Endometrial microvascular endothelial cells (primary cell): ENCODE data around the gene ZNF615. TPM values are rescaled to one million over a fixed set of nuclear protein-coding genes. Genes with fewer than 3 reads are reported as not detected.
"Not testable (repeated sequence)": the region's sequence is repeated elsewhere in the genome, so short reads cannot be mapped to it uniquely, and the experiment has no call there.

Source experiments
- in situ Hi-C: cut with HindIII; loops from 2 replicates; pipeline ENCODE4 v1.10.0; 2017; ENCODE audit warnings: low sequenced_read_pairs, low pct_unique_long_range_greater_than_20kb; ENCODE audit errors: inconsistent ontology term
- total RNA-seq: library from RNA; depleted of rRNA; stranded (reverse); fragments of >200 nt; gene quantifications from one replicate; pipeline ENCODE4 v1.2.3, GENCODE V29; 2015; ENCODE audit errors: inconsistent ontology term

Gene ZNF615
- total RNA-seq: 0.93 TPM

DNA sequence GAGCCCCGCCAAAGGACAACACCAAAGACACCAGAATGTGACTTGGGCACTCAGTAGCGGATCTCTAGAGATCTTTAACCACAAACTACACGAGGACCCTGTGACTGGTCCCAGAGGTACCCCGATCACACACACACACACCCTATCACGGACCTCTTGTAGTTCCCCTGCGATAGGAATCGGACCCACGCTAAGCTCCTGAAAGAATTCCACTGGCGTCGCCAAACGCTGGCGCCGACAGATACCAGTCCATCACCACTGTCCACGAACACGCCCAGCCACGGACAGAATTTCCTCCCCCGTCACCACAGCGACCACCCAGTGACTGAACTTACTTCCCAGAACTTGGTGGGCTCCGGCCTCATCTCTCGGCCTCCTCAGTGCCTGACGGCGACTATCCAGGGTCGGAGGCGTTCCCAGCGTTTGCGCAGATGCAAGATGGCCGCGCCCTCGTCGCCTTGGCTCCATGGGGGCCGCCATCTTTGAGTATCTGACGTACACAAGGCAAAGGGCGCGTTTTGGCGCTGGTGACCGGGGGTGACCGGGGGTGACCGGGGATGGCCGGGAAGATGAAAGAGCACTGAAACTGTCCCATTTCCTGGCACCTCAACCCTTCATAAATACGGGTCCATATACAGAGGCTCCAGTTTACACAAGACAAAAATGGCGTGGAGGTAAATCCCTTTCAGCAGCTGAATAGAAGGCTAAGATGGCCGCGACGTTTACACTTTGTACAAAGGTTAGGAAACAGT is at the start of gene ZNF615:
TSS of gene ZNF615 (minus strand) at position 406 of the 752 bp plus-strand sequence. CDS start 4,500 bp downstream, outside the sequence.
- in situ Hi-C loops: no loop called here

DNA sequence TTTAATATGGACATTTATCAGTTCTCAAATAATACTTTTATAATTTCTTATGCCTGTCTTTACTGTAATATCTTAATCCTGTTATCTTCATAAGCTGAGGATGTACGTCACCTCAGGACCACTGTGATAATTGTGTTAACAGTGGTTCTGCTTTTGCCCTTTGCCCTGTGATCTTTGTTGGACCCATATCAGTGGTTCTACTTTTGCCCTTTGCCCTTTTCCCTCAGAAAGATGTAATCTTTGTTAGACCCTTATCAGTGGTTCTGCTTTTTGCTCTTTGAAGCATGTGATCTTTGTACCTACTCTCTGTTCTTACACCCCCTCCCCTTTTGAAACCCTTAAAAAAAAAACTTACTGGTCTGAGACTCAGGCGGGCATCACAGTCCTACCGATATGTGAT is 48.5 kb upstream of the ZNF615 start:
- in situ Hi-C loops: not testable (repeated sequence)

DNA sequence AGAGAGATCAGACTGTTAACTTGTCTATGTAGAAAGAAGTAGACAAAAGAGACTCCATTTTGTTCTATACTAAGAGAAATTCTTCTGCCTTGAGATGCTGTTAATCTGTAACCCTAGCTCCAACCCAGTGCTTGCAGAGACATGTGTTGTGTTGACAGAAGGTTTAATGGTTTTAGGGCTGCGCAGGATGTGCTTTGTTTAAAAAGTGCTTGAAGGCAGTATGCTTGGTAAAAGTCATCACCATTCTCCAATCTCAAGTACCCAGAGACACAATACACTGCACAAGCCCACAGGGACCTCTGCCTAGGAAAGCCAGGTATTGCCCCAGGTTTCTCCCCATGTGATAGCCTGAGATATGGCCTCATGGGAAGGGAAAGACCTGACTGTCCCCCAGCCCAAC is 43.7 kb upstream of the ZNF615 start:
- in situ Hi-C loops: not testable (repeated sequence)

DNA sequence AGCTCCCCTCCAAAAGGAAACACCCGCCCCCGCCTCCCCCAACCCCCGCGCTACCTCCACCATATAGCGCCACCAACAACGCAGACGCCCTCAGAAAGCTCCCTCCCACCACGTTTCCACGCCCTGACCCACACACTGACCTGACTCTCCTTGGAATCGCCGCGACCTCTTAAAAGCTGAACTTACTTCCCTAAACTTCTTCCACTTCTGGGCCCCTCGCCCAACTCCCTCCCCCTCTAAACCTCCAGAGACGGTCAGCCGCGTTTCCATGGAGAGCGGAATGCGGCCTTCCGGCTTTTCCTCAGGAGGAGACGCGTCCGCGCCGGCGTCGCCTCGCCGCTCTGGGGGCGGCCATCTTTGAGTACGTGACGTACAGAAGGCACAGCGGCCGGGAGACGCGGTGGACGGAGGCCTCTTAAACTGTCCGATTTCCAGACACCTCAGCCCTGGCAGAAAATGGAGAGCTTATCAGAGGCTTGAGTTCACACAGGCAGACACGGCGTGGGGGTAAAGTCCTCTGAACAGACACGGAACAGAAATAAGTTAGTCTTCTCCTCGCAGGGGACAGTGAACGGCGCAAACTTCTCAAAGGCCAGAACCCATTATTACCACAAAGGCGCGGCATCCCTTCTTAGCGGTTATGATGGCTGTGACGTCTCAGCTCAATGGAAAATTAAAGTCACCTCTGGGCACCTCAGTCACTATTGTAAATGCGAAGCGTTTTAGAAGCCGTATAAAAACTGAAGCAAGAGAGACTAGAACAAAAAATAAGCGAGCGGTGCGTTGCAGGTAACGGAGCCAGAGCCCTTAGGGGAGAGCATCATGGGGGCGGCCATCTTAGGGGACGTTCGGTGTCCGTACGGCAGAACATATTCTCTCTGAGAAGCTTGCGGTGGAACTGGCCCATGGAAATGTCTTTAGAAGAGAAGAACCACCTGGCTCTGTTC is 40.8 kb upstream of the ZNF615 start, which contains the start of gene ZNF432:
TSS of gene ZNF432 (minus strand) at position 284 of the 947 bp plus-strand sequence. CDS start 1,970 bp downstream, outside the sequence.
- in situ Hi-C loops: no loop called here

DNA sequence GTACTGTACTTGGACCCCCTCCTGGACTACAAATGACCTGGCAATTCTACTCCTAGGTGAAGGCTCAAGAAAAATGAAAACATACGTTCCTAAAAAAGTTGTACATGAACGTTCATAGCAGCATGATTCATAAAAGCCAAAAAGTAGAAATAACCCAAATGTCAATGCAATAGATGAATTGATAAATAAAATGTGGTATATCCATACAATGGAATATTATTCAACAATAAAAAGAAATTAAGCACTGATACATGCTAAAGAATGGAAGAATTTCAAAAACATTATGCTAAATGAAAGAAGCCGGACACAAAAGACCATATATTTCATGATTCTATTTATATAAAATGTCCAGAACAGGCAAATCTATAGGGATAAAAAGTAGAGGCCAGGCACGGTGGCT is 31.2 kb upstream of the ZNF615 start:
- in situ Hi-C loops: no loop called here

DNA sequence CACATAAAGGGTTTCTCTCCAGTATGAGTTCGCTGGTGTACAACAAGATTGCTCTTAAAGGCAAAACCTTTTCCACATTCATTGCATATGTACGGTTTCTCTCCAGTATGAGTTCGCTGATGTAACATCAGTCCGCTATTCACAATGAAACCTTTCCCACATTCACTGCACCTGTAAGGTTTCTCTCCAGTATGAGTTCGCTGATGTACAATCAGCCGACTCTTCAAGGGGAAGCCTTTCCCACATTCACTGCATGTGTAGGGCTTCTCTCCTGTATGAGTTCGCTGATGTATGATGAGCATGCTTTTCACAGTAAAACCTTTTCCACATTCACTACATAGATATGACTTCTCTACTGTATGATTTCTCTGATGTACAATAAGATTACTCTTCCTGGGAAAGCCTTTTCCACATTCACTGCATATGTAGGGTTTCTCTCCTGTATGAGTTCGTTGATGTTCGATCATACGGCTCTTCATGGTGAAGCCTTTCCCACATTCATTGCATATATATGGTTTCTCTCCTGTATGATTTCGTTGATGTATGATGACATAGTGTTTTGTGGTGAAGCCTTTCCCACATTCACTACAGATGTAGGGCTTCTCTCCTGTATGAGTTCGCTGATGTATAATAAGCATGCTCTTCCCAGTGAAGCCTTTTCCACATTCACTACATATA is 26.2 kb upstream of the ZNF615 start:
- in situ Hi-C loops: no loop called here

DNA sequence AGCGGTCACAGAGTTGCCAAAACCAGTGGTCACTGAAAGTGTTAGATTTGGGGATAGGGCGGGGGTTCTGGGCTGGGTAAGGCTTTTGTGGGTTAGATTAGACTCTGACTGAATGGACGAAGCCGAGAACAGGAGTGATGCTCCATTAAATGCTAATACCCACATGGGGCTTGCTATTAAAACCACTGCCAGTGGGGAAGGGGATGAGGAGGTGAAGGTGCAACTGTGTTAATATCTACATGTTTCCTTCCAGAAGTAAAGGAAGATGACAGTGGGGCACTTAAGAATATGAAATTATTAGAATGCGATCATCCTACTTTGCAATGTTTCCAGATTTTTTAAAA is 20.7 kb upstream of the ZNF615 start:
- in situ Hi-C loops: no loop called here

DNA sequence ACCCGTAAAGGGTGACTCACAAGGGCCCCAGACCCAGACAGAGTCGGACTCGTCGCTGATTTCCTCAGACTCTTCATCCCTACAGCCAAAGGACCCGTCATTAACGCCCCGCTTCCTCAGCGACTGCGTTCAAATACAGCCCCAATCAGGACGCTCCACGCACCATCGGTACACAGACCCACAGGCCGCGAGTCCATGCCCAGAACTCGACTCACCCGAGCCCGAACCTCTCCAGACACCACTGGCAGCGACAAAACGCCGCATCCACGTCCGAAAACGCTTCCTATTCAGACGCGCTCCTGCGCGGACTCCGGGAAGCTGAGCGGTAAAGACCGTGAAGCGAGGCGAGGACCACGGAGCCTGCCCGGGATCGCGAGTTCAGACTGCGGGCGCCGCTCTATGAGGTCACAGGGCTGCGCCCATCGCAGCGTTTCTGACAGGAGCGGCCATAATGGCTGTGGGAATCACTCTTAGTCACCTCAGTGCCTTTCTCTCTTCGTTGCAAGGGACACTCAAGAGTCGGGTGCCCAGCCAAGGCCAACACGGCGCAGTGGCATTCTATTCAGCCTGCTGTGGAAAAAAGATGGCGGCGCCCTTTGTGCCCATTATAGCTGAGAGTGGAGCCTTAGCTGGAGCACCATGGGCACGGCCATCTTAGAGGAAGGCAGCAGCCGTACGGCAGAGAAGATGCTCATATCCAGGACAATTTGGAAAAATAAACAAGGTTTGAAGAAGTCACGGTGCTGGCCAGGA is 20.2 kb upstream of the ZNF615 start, which contains the start of gene ZNF614:
TSS of gene ZNF614 (minus strand) at position 353 of the 753 bp plus-strand sequence. CDS start 2,634 bp downstream, outside the sequence.
- in situ Hi-C loops: no loop called here

DNA sequence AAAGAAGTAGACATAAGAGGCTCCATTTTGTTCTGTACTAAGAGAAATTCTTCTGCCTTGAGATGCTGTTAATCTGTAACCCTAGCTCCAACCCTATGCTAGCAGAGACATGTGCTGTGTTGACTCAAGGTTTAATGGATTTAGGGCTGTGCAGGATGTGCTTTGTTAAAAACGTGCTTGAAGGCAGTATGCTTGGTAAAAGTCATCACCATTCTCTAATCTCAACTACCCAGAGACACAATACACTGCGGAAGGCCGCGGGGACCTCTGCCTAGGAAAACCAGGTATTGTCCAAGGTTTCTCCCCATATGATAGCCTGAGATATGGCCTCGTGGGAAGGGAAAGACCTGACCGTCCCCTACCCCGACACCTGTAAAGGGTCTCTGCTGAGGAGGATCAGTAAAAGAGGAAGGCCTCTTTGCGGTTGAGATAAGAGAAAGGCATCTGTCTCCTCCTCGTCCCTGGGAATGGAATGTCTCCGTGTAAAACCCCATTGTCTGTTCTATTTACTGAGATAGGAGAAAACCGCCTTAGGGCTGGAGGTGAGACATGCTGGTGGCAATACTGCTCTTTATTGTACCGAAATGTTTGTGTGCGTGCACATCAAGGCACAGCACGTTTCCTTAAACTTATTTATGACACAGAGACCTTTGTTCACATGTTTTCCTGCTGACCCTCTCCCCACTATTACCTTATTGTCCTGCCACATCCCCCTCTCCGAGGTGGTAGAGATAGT is 18.4 kb upstream of the ZNF615 start:
- in situ Hi-C loops: not testable (repeated sequence)

DNA sequence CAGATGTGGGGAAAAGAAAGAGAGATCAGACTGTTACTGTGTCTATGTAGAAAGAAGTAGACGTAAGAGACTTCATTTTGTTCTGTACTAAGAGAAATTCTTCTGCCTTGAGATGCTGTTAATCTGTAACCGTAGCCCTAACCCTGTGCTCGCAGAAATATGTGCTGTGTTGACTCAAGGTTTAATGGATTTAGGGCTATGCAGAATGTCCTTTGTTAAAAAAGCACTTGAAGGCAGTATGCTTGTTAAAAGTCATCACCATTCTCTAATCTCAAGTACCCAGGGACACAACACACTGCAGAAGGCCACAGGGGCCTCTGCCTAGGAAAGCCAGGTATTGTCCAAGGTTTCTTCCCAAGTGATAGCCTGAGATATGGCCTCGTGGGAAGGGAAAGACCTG is 16.5 kb upstream of the ZNF615 start:
- in situ Hi-C loops: not testable (repeated sequence)

DNA sequence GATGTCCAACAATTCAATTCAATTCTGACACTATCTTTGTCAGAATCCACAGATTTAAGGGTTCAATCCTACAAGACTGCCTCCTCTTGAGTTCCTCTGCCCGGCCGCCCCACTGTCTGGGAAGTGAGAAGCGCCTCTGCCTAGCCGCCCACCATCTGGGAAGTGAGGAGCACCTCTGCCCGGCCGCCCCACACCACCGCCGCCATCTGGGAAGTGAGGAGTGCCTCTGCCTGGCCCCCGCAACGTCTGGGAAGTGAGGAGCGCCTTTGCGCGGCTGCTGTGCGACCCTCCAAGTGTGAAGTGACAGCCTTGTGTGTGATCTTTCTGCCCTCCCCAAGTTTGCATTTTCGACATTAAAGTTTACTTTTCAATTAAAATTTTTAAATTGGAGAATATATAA is 14.2 kb upstream of the ZNF615 start:
- in situ Hi-C loops: no loop called here

DNA sequence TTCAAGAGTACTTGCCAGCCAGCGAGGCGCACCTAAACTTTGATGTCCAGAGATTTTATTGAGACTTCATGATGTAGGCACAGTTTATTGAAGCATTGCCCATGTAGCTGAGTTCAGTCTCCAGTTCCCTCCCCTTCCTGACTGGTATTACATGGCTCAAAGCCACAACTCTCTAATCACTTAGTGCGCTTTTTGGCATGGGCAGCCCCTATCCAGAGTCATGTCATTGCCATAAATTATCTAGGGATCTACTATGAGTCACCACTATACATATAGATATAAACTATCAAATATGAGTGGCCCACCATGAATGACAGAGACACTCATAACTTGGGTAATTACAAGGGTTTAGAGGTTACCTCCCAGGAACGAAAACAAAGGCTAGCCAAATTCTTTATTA is 12.5 kb upstream of the ZNF615 start:
- in situ Hi-C loops: no loop called here

DNA sequence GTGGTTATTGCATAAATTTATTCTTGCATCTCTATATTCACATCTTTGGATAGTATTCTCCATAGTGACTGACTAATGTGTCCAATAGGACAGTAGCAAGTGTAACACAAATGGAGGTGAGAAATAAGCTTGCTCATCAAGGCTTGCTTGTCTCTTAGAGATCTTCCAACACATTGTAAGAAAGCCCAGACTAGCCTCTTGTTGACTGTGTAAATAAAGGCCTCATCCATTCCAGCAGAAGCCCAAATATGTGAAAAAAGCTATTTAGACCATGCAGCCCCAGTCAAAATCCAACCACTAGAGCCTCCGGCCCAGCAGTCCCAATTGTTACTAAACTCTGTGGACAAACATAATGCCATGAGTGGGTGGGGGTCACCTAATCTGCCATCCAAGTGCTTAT is 2.7 kb upstream of the ZNF615 start:
- in situ Hi-C loops: no loop called here

DNA sequence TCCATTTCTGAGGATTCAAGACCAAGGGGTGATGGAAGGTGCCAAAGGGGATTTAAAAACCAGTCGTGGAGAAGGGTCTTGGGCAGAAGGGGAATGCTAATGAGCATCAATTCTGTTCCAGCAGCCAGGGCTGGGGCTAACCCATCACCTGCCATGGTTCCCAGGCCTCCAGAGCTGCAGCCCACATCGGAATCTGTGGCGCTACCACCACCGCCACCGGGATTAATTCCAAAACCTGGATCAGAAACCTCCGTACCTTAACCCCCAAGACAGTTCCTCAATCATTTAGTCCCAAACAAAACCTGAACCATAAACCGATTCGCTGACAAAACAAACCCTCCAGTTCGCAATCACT is 583 bp downstream of the ZNF615 start:
- in situ Hi-C loops: no loop called here

DNA sequence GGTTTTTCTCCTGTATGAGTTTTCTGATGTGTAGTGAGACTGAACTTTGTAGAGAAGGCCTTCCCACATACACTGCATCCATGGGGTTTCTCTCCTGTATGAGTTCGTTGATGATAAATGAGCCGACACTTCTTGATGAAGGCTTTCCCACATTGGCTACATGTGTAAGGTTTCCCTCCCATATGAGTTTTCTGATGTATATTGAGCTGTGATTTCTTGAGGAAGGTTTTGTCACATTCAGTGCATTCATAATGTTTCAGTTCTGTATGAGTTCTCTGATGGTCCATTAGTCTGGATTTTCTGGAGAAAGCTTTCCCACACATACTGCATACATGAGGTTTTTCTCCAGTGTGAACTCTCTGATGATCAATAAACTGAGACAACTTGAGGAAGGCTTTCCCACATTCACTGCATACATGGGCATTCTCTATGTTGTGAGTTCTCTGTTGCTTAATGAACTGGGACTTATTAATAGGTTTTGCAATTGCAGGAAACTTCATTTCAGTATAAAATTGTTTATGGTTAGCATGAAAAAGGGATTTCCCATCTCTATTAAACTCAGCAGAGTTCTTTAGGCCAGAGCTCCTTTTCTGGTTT is 13.9 kb downstream of the ZNF615 start:
- in situ Hi-C loops: no loop called here

DNA sequence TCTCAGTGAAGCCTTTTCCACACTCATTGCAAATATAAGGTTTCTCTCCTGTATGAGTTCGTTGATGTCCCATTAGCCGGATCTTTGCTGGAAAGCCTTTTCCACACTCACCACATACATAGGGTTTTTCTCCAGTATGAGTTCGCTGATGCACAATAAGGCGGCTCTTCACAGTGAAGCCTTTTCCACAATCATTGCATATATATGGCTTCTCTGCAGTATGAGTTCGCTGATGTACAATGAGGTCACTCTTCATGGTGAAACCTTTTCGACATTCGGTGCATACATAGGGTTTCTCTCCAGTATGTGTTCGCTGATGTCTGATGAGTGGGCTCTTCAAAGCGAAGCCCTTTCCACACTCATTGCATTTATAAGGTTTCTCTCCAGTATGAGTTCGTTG is 14.6 kb downstream of the ZNF615 start:
- in situ Hi-C loops: no loop called here
